Endodermal cell (in vitro differentiated cells): ENCODE results near the gene BOK. TPM values are rescaled to one million over a fixed set of nuclear protein-coding genes. Genes with fewer than 3 reads are reported as not detected.
"Not testable (repeated sequence)": the region's sequence is repeated elsewhere in the genome, so short reads cannot be mapped to it uniquely, and the experiment has no call there.

Source experiments
- DNase-seq: peaks from one replicate; pipeline ENCODE4 v3.0.0-alpha.2; 2017
- H3K27ac ChIP-seq: 2 replicates; pipeline ENCODE4 v1.5.1; 2013; ENCODE audit warnings: mild to moderate bottlenecking, low read depth, low read length, moderate library complexity
- H3K27me3 ChIP-seq: 2 replicates; pipeline ENCODE4 v1.6.1; 2013; ENCODE audit warnings: mild to moderate bottlenecking, low read length, moderate library complexity; ENCODE audit not compliant: insufficient read depth, control insufficient read depth, poor library complexity, severe bottlenecking
- H3K36me3 ChIP-seq: 2 replicates; pipeline ENCODE4 v1.7.0; 2013; ENCODE audit warnings: mild to moderate bottlenecking, low read length, moderate library complexity; ENCODE audit not compliant: control insufficient read depth, insufficient read depth
- H3K4me1 ChIP-seq: one replicate; pipeline ENCODE4 v1.7.0; 2013; ENCODE audit warnings: low read length; ENCODE audit not compliant: control insufficient read depth, insufficient read depth
- H3K4me3 ChIP-seq: 2 replicates; pipeline ENCODE4 v1.5.1; 2013; ENCODE audit warnings: mild to moderate bottlenecking, low read length, moderate library complexity
- H3K9ac ChIP-seq: 2 replicates; pipeline ENCODE4 v1.6.1; 2013; ENCODE audit warnings: mild to moderate bottlenecking, low read length, moderate library complexity; ENCODE audit not compliant: poor library complexity, severe bottlenecking; ENCODE audit errors: extremely low read depth
- H3K9me3 ChIP-seq: 2 replicates; pipeline ENCODE4 v1.6.1; 2013; ENCODE audit warnings: mild to moderate bottlenecking, low read length, moderate library complexity; ENCODE audit not compliant: control insufficient read depth
- H3K27ac Mint-ChIP-seq: 2 replicates; pipeline ENCODE4 v1.8.0; 2020; ENCODE audit warnings: mixed read lengths
- H3K27me3 Mint-ChIP-seq: 2 replicates; pipeline ENCODE4 v1.8.0; 2021; ENCODE audit warnings: mild to moderate bottlenecking, mixed read lengths; ENCODE audit not compliant: insufficient read depth
- H3K36me3 Mint-ChIP-seq: 2 replicates; pipeline ENCODE4 v1.8.0; 2020; ENCODE audit warnings: low read depth, mixed read lengths
- H3K4me1 Mint-ChIP-seq: 2 replicates; pipeline ENCODE4 v1.8.0; 2020; ENCODE audit warnings: mixed read lengths
- H3K4me3 Mint-ChIP-seq: 2 replicates; pipeline ENCODE4 v1.8.0; 2020; ENCODE audit warnings: mild to moderate bottlenecking, moderate library complexity, mixed read lengths
- H3K9me3 Mint-ChIP-seq: 2 replicates; pipeline ENCODE4 v1.8.0; 2020; ENCODE audit warnings: mild to moderate bottlenecking, mixed read lengths
- CTCF ChIP-seq: fragments of 200-600 bp; sonication (generic); conservative IDR thresholded peaks from 2 replicates; pipeline ENCODE4 v1.5.0; 2021; ENCODE audit warnings: antibody characterized with exemption, mild to moderate bottlenecking
- WGBS, 2 experiments: methylation state at CpG; one replicate each; pipeline versions ENCODE4 v1.1.5 to v1.1.7; 2013; ENCODE audit warnings: missing lambda C conversion rate in 2 of 2, mixed read lengths in 1 of 2; ENCODE audit not compliant: insufficient coverage in 1 of 2, insufficient read length in 1 of 2; 5-methylcytosine and 5-hydroxymethylcytosine counted together
- total RNA-seq, 2 donors: library from RNA; stranded (reverse); fragmentation: NEBNext Ultra II Directional in 1 of 2; extraction: Animal tissue kit (Norgen Biotek cat#: 25700) in 1 of 2; gene quantifications; 2 replicates in 1 of 2; 3 replicates in 1 of 2; pipeline ENCODE4 v1.2.1, GENCODE V29; 2021

The BOK gene
- total RNA-seq, 2 donors from 2014 or later = 23.4 to 24.5 TPM

- no peak overlapping the region for H3K4me3 ChIP-seq
- Mint-ChIP-seq H3K36me3 (no peaks in the 10 kb centered on the region), H3K4me1 (no peaks in the 10 kb centered on the region), H3K27me3 (peaks cover 2% of the 10 kb centered on the region), H3K9me3 (peaks cover 6% of the 10 kb centered on the region), H3K4me3 (no peak overlapping the region), H3K27ac (no peak overlapping the region)
- H3K27me3 ChIP-seq = no peaks in the 10 kb centered on the region
- 91% methylated on average over 6 of the region's 6 CpGs; no CpG with 5 or more reads in 1 of the 2 experiments for WGBS, 2 experiments
- peaks cover 7% of the 10 kb centered on the region for H3K9me3 ChIP-seq
- TF ChIP-seq CTCF = no peak
- DNase-seq = no peak
- H3K9ac ChIP-seq = no peak overlapping the region
- H3K4me1 ChIP-seq = no peaks in the 10 kb centered on the region
- no peak overlapping the region for H3K27ac ChIP-seq
- H3K36me3 ChIP-seq = no peaks in the 10 kb centered on the region
Measured at GRCh38 chr2:241517297-241517696, 41.2 kb upstream of the BOK start.

- no peak overlapping the region for H3K4me3 Mint-ChIP-seq
- H3K36me3 ChIP-seq = no peaks in the 10 kb centered on the region
- H3K27me3 ChIP-seq = no peaks in the 10 kb centered on the region
- H3K36me3 Mint-ChIP-seq = no peaks in the 10 kb centered on the region
- TF ChIP-seq CTCF = no peak
- peaks cover 7% of the 10 kb centered on the region for H3K9me3 ChIP-seq
- WGBS, 2 experiments = 89% methylated on average over 9 to 11 of the region's 11 CpGs
- H3K4me1 Mint-ChIP-seq = no peaks in the 10 kb centered on the region
- H3K9me3 Mint-ChIP-seq = peaks cover 15% of the 10 kb centered on the region
- no peaks in the 10 kb centered on the region for H3K27me3 Mint-ChIP-seq
- H3K9ac ChIP-seq = no peak overlapping the region
- DNase-seq = no peak
- H3K27ac Mint-ChIP-seq = no peak overlapping the region
- no peaks in the 10 kb centered on the region for H3K4me1 ChIP-seq
- H3K27ac ChIP-seq = no peak overlapping the region
- no peak overlapping the region for H3K4me3 ChIP-seq
Measured at GRCh38 chr2:241519669-241520068, 38.9 kb upstream of the BOK start.

GRCh38 chr2:241522477-241522876 is 36.1 kb upstream of the BOK start:
- no peak for DNase-seq
- Mint-ChIP-seq H3K27me3 (no peaks in the 10 kb centered on the region), H3K36me3 (no peaks in the 10 kb centered on the region), H3K9me3 (peaks cover 34% of the 10 kb centered on the region), H3K4me3 (no peak overlapping the region), H3K4me1 (no peaks in the 10 kb centered on the region), H3K27ac (no peak overlapping the region)
- no peak for TF ChIP-seq CTCF
- H3K4me3 ChIP-seq = no peak overlapping the region
- H3K27ac ChIP-seq = no peak overlapping the region
- H3K4me1 ChIP-seq = no peaks in the 10 kb centered on the region
- no peak overlapping the region for H3K9ac ChIP-seq
- H3K36me3 ChIP-seq = no peaks in the 10 kb centered on the region
- H3K9me3 ChIP-seq = peaks cover 13% of the 10 kb centered on the region
- no peaks in the 10 kb centered on the region for H3K27me3 ChIP-seq
- WGBS, 2 experiments = 80 to 83% methylated on average over 5 of the region's 5 CpGs

- DNase-seq, H3K4me1 Mint-ChIP-seq, H3K4me1 ChIP-seq, H3K4me3 Mint-ChIP-seq, H3K4me3 ChIP-seq, H3K27me3 ChIP-seq, H3K27me3 Mint-ChIP-seq, H3K27ac Mint-ChIP-seq, H3K36me3 ChIP-seq, H3K27ac ChIP-seq, H3K9ac ChIP-seq, H3K36me3 Mint-ChIP-seq: not testable (repeated sequence)
- WGBS, 2 experiments = 90 to 92% methylated on average over 19 to 31 of the region's 31 CpGs
- peaks cover 12% of the 10 kb centered on the region for H3K9me3 ChIP-seq
- peaks cover 33% of the 10 kb centered on the region for H3K9me3 Mint-ChIP-seq
Measured at GRCh38 chr2:241525818-241526780, 32.4 kb upstream of the BOK start.
